ENCODE results near the gene LRRC25.

DNA sequence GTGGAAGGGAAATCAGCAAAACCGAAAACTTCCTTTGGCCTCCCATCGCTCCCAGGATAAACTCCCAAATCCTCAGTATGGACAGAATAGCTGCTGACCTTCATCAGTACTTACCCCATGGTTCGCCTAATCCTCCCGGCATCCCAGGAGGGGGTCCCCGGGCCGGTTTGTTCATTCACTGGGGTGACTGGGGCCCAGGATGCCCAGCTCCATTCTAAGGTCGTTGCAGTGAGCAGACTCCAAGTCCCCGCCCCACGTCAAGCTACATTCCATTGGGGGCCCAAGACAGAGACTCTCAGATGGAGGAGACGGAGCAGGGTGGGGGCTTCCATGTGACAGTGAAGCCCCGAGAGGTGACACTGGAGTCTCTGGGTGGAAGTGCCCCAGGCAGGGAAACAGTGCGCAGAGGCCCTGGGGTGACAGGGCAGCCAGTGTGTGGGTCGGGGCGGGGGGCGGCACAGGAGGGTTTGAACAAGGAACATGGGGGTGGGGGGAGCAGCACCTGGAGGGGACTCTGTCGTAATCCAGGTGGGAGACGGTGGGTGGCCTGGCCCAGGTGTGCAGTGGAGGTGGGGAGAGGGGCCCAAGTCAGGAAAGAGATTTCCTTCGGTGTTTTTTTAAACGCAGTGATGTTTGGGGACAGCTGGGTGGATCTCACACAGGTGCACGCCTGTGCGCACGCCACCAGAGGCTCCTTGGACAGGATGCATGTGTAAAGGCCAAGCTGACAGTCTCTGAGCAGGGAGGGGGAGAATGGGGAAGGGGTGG, 26.9 kb upstream of the LRRC25 start:
- no peak for TF ChIP-seq TARDBP (IDR thresholded peaks at IDR 0.05)
- no peak for TF ChIP-seq FOXM1 (IDR thresholded peaks at IDR 0.05; ENCODE audit: borderline replicate concordance)
- TF ChIP-seq SUZ12 (IDR thresholded peaks at IDR 0.05): no peak
